HepG2 (cell line): ENCODE data around the gene ENTREP3. TPM values are rescaled to one million over a fixed set of nuclear protein-coding genes. Genes with fewer than 3 reads are reported as not detected.

Source experiments
- CBFB ChIP-seq: sonication (generic); formaldehyde crosslinking; IDR thresholded peaks from 2 replicates; pipeline ENCODE4 v1.4.0; 2020; ENCODE audit warnings: missing genetic modification reagents
- HOXA5 ChIP-seq: sonication (generic); formaldehyde crosslinking; IDR thresholded peaks from 2 replicates; pipeline ENCODE4 v1.4.0; 2020; ENCODE audit warnings: missing genetic modification reagents
- KMT2A ChIP-seq: sonication (generic); formaldehyde crosslinking; IDR thresholded peaks from 2 replicates; pipeline ENCODE4 v1.4.0; 2020; ENCODE audit warnings: missing genetic modification reagents
- MED1 ChIP-seq: sonication (generic); formaldehyde crosslinking; IDR thresholded peaks from 2 replicates; pipeline ENCODE4 v1.4.0; 2020; ENCODE audit warnings: missing genetic modification reagents
- MIXL1 ChIP-seq: IDR thresholded peaks from 2 replicates; pipeline ENCODE4 v1.6.1; 2016
- NFYB ChIP-seq: sonication (generic); formaldehyde crosslinking; IDR thresholded peaks from 2 replicates; pipeline ENCODE4 v1.4.0; 2020; ENCODE audit warnings: missing genetic modification reagents
- NFYC ChIP-seq: IDR thresholded peaks from 2 replicates; pipeline ENCODE4 v1.6.1; 2016; ENCODE audit warnings: missing genetic modification reagents, missing compliant biosample characterization
- NRL ChIP-seq: sonication (generic); formaldehyde crosslinking; IDR thresholded peaks from 2 replicates; pipeline ENCODE4 v1.5.0; 2020; ENCODE audit warnings: missing genetic modification reagents, mild to moderate bottlenecking, moderate library complexity, borderline replicate concordance
- SAFB2 ChIP-seq: sonication (generic); formaldehyde crosslinking; IDR thresholded peaks from 2 replicates; pipeline ENCODE4 v1.5.1; 2020; ENCODE audit warnings: missing genetic modification reagents, low read depth, mild to moderate bottlenecking, borderline replicate concordance
- SOX13 ChIP-seq, 3 experiments: fragments of 450-650 bp in 1 of 3; sonication (generic) in 1 of 3; formaldehyde crosslinking in 1 of 3; IDR thresholded peaks in 2 of 3; conservative IDR thresholded peaks in 1 of 3; 2 replicates each; pipeline versions ENCODE4 v1.5.0 to v1.6.1; 2016 to 2020; ENCODE audit warnings: antibody characterized with exemption in 1 of 3, mild to moderate bottlenecking in 1 of 3, missing compliant biosample characterization in 1 of 3, missing genetic modification reagents in 1 of 3, moderate library complexity in 1 of 3
- STAT5B ChIP-seq: sonication (generic); formaldehyde crosslinking; IDR thresholded peaks from 2 replicates; pipeline ENCODE4 v1.4.0; 2020; ENCODE audit warnings: missing genetic modification reagents
- ZFP41 ChIP-seq: sonication (generic); formaldehyde crosslinking; IDR thresholded peaks from 2 replicates; pipeline ENCODE4 v1.4.0; 2020; ENCODE audit warnings: mild to moderate bottlenecking, missing genetic modification reagents, borderline replicate concordance
- ZNF160 ChIP-seq: sonication (generic); formaldehyde crosslinking; IDR thresholded peaks from 2 replicates; pipeline ENCODE4 v1.8.0; 2022; ENCODE audit warnings: mild to moderate bottlenecking, inconsistent platforms, missing genetic modification reagents
- ZNF550 ChIP-seq: sonication (generic); formaldehyde crosslinking; IDR thresholded peaks from 2 replicates; pipeline ENCODE4 v1.4.0; 2020; ENCODE audit warnings: mild to moderate bottlenecking, missing genetic modification reagents, borderline replicate concordance
- ZNF589 ChIP-seq: sonication (generic); formaldehyde crosslinking; conservative IDR thresholded peaks from 2 replicates; pipeline ENCODE4 v1.8.0; 2022; ENCODE audit warnings: mild to moderate bottlenecking, moderate library complexity, missing genetic modification reagents
- ZNF816 ChIP-seq: sonication (generic); formaldehyde crosslinking; IDR thresholded peaks from 2 replicates; pipeline ENCODE4 v1.8.0; 2022; ENCODE audit warnings: missing genetic modification reagents, mild to moderate bottlenecking, borderline replicate concordance
- polyA plus RNA-seq, 8 experiments: library from polyadenylated mRNA; depleted of rRNA in 3 of 8; stranded (reverse) in 7 of 8; unstranded in 1 of 8; fragments of >200 nt; fragmentation: Illumina TruSeq in 4 of 8; extraction: Trizol in 4 of 8; gene quantifications; 2 replicates each; pipeline versions ENCODE4 v1.2.1 to v1.2.3, GENCODE V29; 2011 to 2016; ENCODE audit warnings: low read depth in 4 of 8, missing spikeins in 1 of 8, mixed read lengths in 1 of 8; ENCODE audit not compliant: insufficient read depth in 1 of 8
- total RNA-seq, 5 experiments: library from RNA; depleted of rRNA; stranded (reverse); fragments of >200 nt; fragmentation: Illumina TruSeq; extraction: Trizol; gene quantifications; 2 replicates each; pipeline ENCODE4 v1.2.3, GENCODE V29; 2016; ENCODE audit warnings: low read depth in 1 of 5
- TF ChIP-seq, protein P1 (sequence below): sonication (generic); formaldehyde crosslinking; IDR thresholded peaks from 2 replicates; pipeline ENCODE4 v1.5.0; 2020; ENCODE audit warnings: missing genetic modification reagents, mild to moderate bottlenecking, borderline replicate concordance
- TF ChIP-seq, protein P2 (sequence below): IDR thresholded peaks from 2 replicates; pipeline ENCODE4 v1.6.1; 2016; ENCODE audit warnings: mild to moderate bottlenecking, missing biosample characterization, missing genetic modification reagents
- TF ChIP-seq, protein P3 (sequence below): sonication (generic); formaldehyde crosslinking; IDR thresholded peaks from 2 replicates; pipeline ENCODE4 v1.4.0; 2020; ENCODE audit warnings: missing genetic modification reagents, borderline replicate concordance
- TF ChIP-seq, protein P4 (sequence below): sonication (generic); formaldehyde crosslinking; IDR thresholded peaks from 2 replicates; pipeline ENCODE4 v1.9.0; 2022; ENCODE audit warnings: low read depth, missing genetic modification reagents
- TF ChIP-seq, protein P5 (sequence below): sonication (generic); IDR thresholded peaks from 2 replicates; pipeline ENCODE4 v1.6.1; 2016; ENCODE audit warnings: low read depth, borderline replicate concordance

The ENTREP3 gene
- total and polyA plus RNA-seq, 2 of the 13 experiments (the other 11 are each of a cell fraction or from before 2014, with no cell fraction given): 4.1 to 9.9 TPM

DNA sequence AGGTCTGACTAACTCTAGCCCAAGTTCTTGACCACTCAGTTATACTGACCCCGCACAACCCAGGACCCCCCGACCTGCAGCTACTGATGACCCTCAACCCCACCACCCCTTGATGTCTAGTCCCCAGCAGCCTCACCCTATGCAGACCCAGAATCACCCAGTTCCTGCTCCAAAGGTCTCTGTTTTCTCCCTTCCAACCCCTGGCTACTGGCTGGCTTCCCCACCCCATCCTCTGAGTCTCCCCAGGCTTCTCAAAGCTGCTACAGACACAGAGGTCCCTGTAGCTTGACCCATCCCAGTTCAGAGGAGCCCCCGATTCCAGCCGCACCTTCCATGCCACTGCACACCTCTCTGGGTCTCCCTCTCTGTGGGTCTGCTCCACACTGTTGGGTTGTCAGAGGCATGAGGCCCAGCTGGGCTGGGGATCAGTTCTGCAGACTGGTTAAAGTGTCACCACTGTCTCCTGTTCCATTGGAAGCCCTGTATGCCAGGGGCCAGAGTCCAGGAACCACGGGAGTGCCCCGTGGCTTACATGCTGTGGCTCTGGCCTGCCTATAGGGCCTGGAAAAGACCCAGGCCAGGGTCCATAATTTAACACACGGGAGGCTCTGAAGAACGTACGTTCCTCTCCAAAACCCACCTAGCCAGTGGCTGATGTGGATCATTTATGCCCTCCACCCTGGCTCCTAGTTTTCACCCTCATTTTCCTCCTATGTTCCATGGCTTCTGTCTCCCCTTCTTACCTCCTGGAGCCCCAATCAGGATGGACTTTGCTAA, 45.5 kb upstream of the ENTREP3 start (continued):
- 0 out of 2 replicates have a peak, but pooled peaks have one; percentile 31 for TF ChIP-seq CBFB (CRISPR knock-in tag)
- no peak for TF ChIP-seq SOX13 (IDR thresholded peaks at IDR 0.05)
- peak in 1 of 2 experiments; percentile 69; a peak in 2 of 4 replicates for TF ChIP-seq SOX13 (CRISPR knock-in tag; conservative IDR thresholded peaks at IDR 0.05 in 1 of 2, IDR thresholded peaks at IDR 0.05 in 1 of 2)
- TF ChIP-seq, protein P1, sequence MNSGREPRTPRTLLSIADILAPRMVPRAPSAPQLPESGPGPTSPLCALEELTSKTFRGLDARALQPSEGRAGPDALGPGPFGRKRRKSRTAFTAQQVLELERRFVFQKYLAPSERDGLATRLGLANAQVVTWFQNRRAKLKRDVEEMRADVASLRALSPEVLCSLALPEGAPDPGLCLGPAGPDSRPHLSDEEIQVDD (CRISPR knock-in tag): peak; percentile 89; the same call in 1 of the 2 replicates
- TF ChIP-seq ZFP41 (CRISPR knock-in tag): no peak
- TF ChIP-seq MED1 (CRISPR knock-in tag): peak; percentile 94
- TF ChIP-seq ZNF816 (CRISPR knock-in tag): peak; percentile 89
- TF ChIP-seq HOXA5 (CRISPR knock-in tag): peak; percentile 83; the same call in 1 of the 2 replicates
- TF ChIP-seq, protein P2, sequence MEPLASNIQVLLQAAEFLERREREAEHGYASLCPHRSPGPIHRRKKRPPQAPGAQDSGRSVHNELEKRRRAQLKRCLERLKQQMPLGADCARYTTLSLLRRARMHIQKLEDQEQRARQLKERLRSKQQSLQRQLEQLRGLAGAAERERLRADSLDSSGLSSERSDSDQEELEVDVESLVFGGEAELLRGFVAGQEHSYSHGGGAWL: peak; percentile 80
- TF ChIP-seq, protein P3, sequence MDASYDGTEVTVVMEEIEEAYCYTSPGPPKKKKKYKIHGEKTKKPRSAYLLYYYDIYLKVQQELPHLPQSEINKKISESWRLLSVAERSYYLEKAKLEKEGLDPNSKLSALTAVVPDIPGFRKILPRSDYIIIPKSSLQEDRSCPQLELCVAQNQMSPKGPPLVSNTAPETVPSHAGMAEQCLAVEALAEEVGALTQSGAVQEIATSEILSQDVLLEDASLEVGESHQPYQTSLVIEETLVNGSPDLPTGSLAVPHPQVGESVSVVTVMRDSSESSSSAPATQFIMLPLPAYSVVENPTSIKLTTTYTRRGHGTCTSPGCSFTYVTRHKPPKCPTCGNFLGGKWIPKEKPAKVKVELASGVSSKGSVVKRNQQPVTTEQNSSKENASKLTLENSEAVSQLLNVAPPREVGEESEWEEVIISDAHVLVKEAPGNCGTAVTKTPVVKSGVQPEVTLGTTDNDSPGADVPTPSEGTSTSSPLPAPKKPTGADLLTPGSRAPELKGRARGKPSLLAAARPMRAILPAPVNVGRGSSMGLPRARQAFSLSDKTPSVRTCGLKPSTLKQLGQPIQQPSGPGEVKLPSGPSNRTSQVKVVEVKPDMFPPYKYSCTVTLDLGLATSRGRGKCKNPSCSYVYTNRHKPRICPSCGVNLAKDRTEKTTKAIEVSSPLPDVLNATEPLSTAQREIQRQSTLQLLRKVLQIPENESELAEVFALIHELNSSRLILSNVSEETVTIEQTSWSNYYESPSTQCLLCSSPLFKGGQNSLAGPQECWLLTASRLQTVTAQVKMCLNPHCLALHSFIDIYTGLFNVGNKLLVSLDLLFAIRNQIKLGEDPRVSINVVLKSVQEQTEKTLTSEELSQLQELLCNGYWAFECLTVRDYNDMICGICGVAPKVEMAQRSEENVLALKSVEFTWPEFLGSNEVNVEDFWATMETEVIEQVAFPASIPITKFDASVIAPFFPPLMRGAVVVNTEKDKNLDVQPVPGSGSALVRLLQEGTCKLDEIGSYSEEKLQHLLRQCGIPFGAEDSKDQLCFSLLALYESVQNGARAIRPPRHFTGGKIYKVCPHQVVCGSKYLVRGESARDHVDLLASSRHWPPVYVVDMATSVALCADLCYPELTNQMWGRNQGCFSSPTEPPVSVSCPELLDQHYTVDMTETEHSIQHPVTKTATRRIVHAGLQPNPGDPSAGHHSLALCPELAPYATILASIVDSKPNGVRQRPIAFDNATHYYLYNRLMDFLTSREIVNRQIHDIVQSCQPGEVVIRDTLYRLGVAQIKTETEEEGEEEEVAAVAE: peak; percentile 63; the same call in 1 of the 2 replicates
- TF ChIP-seq ZNF550: no peak
- peak; percentile 89 for TF ChIP-seq MIXL1 (CRISPR knock-in tag)
- peak; percentile 52; the same call in 1 of the 2 replicates for TF ChIP-seq NFYC (CRISPR knock-in tag)
- TF ChIP-seq ZNF160 (CRISPR knock-in tag): peak; percentile 75; the same call in 1 of the 2 replicates
- peak; percentile 55 for TF ChIP-seq NFYB (CRISPR knock-in tag)
- TF ChIP-seq STAT5B (CRISPR knock-in tag): no peak
- no peak for TF ChIP-seq ZNF589 (CRISPR knock-in tag)
- TF ChIP-seq, protein P4, sequence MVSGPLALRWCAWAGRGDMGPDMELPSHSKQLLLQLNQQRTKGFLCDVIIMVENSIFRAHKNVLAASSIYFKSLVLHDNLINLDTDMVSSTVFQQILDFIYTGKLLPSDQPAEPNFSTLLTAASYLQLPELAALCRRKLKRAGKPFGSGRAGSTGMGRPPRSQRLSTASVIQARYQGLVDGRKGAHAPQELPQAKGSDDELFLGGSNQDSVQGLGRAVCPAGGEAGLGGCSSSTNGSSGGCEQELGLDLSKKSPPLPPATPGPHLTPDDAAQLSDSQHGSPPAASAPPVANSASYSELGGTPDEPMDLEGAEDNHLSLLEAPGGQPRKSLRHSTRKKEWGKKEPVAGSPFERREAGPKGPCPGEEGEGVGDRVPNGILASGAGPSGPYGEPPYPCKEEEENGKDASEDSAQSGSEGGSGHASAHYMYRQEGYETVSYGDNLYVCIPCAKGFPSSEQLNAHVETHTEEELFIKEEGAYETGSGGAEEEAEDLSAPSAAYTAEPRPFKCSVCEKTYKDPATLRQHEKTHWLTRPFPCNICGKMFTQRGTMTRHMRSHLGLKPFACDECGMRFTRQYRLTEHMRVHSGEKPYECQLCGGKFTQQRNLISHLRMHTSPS (CRISPR knock-in tag): peak; percentile 86
- TF ChIP-seq KMT2A (CRISPR knock-in tag): peak; percentile 68; the same call in 1 of the 2 replicates
- TF ChIP-seq, protein P5, sequence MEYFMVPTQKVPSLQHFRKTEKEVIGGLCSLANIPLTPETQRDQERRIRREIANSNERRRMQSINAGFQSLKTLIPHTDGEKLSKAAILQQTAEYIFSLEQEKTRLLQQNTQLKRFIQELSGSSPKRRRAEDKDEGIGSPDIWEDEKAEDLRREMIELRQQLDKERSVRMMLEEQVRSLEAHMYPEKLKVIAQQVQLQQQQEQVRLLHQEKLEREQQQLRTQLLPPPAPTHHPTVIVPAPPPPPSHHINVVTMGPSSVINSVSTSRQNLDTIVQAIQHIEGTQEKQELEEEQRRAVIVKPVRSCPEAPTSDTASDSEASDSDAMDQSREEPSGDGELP: peak; percentile 96
- peak; percentile 87; the same call in 1 of the 2 replicates for TF ChIP-seq NRL (CRISPR knock-in tag)
- TF ChIP-seq SAFB2: no peak; the same call in 1 of the 2 replicates
